Keratinocyte (primary cell): ENCODE results near the gene PLAAT4. TPM values are rescaled to one million over a fixed set of nuclear protein-coding genes. Genes with fewer than 3 reads are reported as not detected.
"Not testable (repeated sequence)": the region's sequence is repeated elsewhere in the genome, so short reads cannot be mapped to it uniquely, and the experiment has no call there.

Experiments used
- DNase-seq: peaks from one replicate; pipeline ENCODE4 v3.0.0-alpha.2; 2011; ENCODE audit warnings: low read depth, missing footprints, low spot score
- FAIRE-seq: peaks from 2 replicates; lab custom pipeline; 2011; peaks lifted over from hg19 to GRCh38; lab: Jason Lieb, UNC
- H2AFZ ChIP-seq: 2 replicates; pipeline ENCODE4 v1.6.0; 2012; ENCODE audit warnings: low read length, control low read depth, inconsistent platforms; ENCODE audit not compliant: control insufficient read depth
- H3K27ac ChIP-seq: 2 replicates; pipeline ENCODE4 v1.5.1; 2011; ENCODE audit warnings: low read length; ENCODE audit not compliant: control insufficient read depth, insufficient read depth
- H3K27me3 ChIP-seq: 3 replicates; pipeline ENCODE4 v1.6.0; 2011; ENCODE audit warnings: low read length; ENCODE audit not compliant: control insufficient read depth, insufficient read depth; ENCODE audit errors: extremely low read depth
- H3K36me3 ChIP-seq, 2 experiments: 2 replicates in 1 of 2; 3 replicates in 1 of 2; pipeline ENCODE4 v1.5.1; 2011; ENCODE audit warnings: low read length in 2 of 2, mild to moderate bottlenecking in 1 of 2; ENCODE audit not compliant: control insufficient read depth in 2 of 2, insufficient read depth in 2 of 2; ENCODE audit errors: extremely low read depth in 1 of 2
- H3K4me1 ChIP-seq: 3 replicates; pipeline ENCODE4 v1.5.1; 2011; ENCODE audit warnings: low read length; ENCODE audit not compliant: control insufficient read depth, insufficient read depth; ENCODE audit errors: extremely low read depth
- H3K4me2 ChIP-seq: 3 replicates; pipeline ENCODE4 v1.6.0; 2011; ENCODE audit warnings: low read depth, low read length; ENCODE audit not compliant: control insufficient read depth, insufficient read depth; ENCODE audit errors: extremely low read depth
- H3K4me3 ChIP-seq, 3 experiments: fragments of 200-600 bp in 1 of 3; sonication (generic) in 1 of 3; 2 replicates in 2 of 3; 3 replicates in 1 of 3; pipeline ENCODE4 v1.5.1; 2011 to 2016; ENCODE audit warnings: low read length in 3 of 3, mild to moderate bottlenecking in 3 of 3, control low read depth in 2 of 3, inconsistent platforms in 1 of 3, low read depth in 1 of 3, mixed read lengths in 1 of 3, mixed run types in 1 of 3, moderate library complexity in 1 of 3; ENCODE audit not compliant: control insufficient read depth in 2 of 3, insufficient read depth in 2 of 3; ENCODE audit errors: extremely low read depth in 1 of 3
- H3K79me2 ChIP-seq: 2 replicates; pipeline ENCODE4 v1.6.0; 2012; ENCODE audit warnings: low read length; ENCODE audit not compliant: control insufficient read depth, insufficient read depth
- H3K9ac ChIP-seq: 3 replicates; pipeline ENCODE4 v1.6.0; 2011; ENCODE audit warnings: low read length; ENCODE audit not compliant: control insufficient read depth, insufficient read depth; ENCODE audit errors: extremely low read depth
- H3K9me1 ChIP-seq: 3 replicates; pipeline ENCODE4 v1.6.0; 2011; ENCODE audit warnings: low read length; ENCODE audit not compliant: control insufficient read depth, insufficient read depth; ENCODE audit errors: extremely low read depth
- H3K9me3 ChIP-seq: 2 replicates; pipeline ENCODE4 v1.5.1; 2012; ENCODE audit warnings: low read depth, low read length; ENCODE audit not compliant: control insufficient read depth
- H4K20me1 ChIP-seq: 3 replicates; pipeline ENCODE4 v1.6.0; 2011; ENCODE audit warnings: low read length; ENCODE audit not compliant: control insufficient read depth, insufficient read depth; ENCODE audit errors: extremely low read depth
- EZH2 ChIP-seq: IDR thresholded peaks from one replicate; pipeline ENCODE4 v1.6.1; 2012; ENCODE audit warnings: inconsistent platforms, mild to moderate bottlenecking, low read length, moderate library complexity
- dilution Hi-C: fragments of 300-500 bp; cut with MboI; formaldehyde crosslinking; loops from one replicate; pipeline ENCODE4 v1.7.0; 2020; ENCODE audit warnings: low sequenced_read_pairs; ENCODE audit not compliant: extremely low pct_ligation_motif_present
- polyA plus RNA-seq, 5 experiments: library from polyadenylated mRNA; depleted of rRNA in 3 of 5; stranded (reverse) in 3 of 5; stranded (forward) in 1 of 5; unstranded in 1 of 5; fragments of >200 nt; gene quantifications; 1 replicate in 1 of 5; 2 replicates in 3 of 5; 3 replicates in 1 of 5; pipeline versions ENCODE4 v1.2.1 to v1.2.3, GENCODE V29; 2011 to 2012; ENCODE audit warnings: missing spikeins in 2 of 5, low read depth in 1 of 5, low replicate concordance in 1 of 5
- TF ChIP-seq, protein P1 (sequence below), 3 experiments: IDR thresholded peaks in 1 of 3; conservative IDR thresholded peaks in 1 of 3; optimal IDR thresholded peaks in 1 of 3; 2 replicates in 2 of 3; 3 replicates in 1 of 3; pipeline versions ENCODE3 to v1.5.1; 2011; ENCODE audit warnings: low read length in 3 of 3, mild to moderate bottlenecking in 3 of 3, moderate library complexity in 2 of 3, control low read depth in 1 of 3, inconsistent platforms in 1 of 3; ENCODE audit not compliant: insufficient read depth in 2 of 3; ENCODE audit errors: extremely low read depth in 1 of 3

The PLAAT4 gene
- polyA plus RNA-seq, 1 donor (not counting 4 experiments of a cell fraction or from before 2014, with no cell fraction given), result 2.0 TPM

DNA sequence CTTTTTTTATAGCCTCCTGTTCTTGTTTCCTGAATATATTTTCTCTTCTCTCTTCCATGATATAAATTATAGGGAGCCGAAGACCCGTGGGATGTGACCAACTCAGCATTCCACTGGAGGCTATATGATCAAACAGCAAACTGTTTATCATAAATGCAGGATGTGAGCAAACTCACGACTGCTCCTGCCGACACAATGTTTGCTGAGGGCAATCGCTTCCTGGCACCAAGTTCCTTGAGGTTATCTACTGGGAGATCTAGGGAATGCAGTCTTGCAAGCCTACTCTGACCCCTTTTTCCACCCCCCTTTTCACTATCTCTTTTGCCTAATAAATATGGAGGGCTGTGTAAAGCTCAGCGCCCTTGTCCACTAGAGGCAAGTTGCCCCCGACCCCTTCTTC is 13.5 kb upstream of the PLAAT4 start:
- FAIRE-seq (no peak), DNase-seq (no peak)
- Histone ChIP-seq H3K27me3 (no peaks in the 10 kb centered on the region), H3K36me3 (no peaks in the 10 kb centered on the region), H2AFZ (no peak overlapping the region), H3K4me3 (no peak overlapping the region), H3K9me1 (no peaks in the 10 kb centered on the region), H3K79me2 (no peaks in the 10 kb centered on the region), H3K9me3 (no peaks in the 10 kb centered on the region), H3K4me2 (no peak overlapping the region), H4K20me1 (no peaks in the 10 kb centered on the region), H3K4me1 (peaks cover 5% of the 10 kb centered on the region), H3K27ac (no peak overlapping the region), H3K9ac (no peak overlapping the region)
- dilution Hi-C loops, result no loop called here
- TF ChIP-seq EZH2, result no peak
- TF ChIP-seq, protein P1, sequence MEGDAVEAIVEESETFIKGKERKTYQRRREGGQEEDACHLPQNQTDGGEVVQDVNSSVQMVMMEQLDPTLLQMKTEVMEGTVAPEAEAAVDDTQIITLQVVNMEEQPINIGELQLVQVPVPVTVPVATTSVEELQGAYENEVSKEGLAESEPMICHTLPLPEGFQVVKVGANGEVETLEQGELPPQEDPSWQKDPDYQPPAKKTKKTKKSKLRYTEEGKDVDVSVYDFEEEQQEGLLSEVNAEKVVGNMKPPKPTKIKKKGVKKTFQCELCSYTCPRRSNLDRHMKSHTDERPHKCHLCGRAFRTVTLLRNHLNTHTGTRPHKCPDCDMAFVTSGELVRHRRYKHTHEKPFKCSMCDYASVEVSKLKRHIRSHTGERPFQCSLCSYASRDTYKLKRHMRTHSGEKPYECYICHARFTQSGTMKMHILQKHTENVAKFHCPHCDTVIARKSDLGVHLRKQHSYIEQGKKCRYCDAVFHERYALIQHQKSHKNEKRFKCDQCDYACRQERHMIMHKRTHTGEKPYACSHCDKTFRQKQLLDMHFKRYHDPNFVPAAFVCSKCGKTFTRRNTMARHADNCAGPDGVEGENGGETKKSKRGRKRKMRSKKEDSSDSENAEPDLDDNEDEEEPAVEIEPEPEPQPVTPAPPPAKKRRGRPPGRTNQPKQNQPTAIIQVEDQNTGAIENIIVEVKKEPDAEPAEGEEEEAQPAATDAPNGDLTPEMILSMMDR (optimal IDR thresholded peaks at IDR 0.05 in 1 of 3, IDR thresholded peaks at IDR 0.05 in 1 of 3, conservative IDR thresholded peaks at IDR 0.05 in 1 of 3; ENCODE audit: extremely low read depth in 1 of 3, insufficient read depth in 2 of 3, low read length in 3 of 3), result no peak

DNA sequence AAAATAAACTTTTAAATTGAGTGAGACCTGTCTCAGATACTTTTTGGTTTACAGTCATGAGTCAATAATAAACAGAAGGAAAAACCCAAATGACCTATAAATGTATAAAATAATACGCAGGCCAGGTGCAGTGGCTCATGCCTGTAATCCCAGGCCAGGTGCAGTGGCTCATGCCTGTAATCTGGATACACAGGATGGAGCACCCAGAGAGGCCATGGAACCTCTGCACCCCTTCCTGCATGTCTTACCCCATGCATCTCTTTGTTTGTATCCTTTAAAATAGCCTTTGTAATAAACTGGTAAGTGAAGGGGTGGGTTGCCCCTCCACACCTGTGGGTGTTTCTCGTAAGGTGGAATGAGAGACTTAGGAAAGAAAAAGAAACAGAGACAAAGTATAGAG is 8.9 kb upstream of the PLAAT4 start:
- H3K9ac ChIP-seq, result no peak overlapping the region
- DNase-seq (no peak), FAIRE-seq (no peak)
- dilution Hi-C loops, result no loop called here
- no peaks in the 10 kb centered on the region for H3K9me3 ChIP-seq
- H3K4me3 ChIP-seq, result no peak overlapping the region
- no peaks in the 10 kb centered on the region for H3K79me2 ChIP-seq
- H3K4me1 ChIP-seq, result peaks cover 19% of the 10 kb centered on the region
- H2AFZ ChIP-seq, result no peak overlapping the region
- no peaks in the 10 kb centered on the region for H3K36me3 ChIP-seq
- TF ChIP-seq, protein P1 (optimal IDR thresholded peaks at IDR 0.05 in 1 of 3, IDR thresholded peaks at IDR 0.05 in 1 of 3, conservative IDR thresholded peaks at IDR 0.05 in 1 of 3; ENCODE audit: extremely low read depth in 1 of 3, insufficient read depth in 2 of 3, low read length in 3 of 3), result no peak
- TF ChIP-seq EZH2, result no peak
- H3K4me2 ChIP-seq, result no peak overlapping the region
- H3K27ac ChIP-seq, result no peak overlapping the region
- H3K27me3 ChIP-seq, result no peaks in the 10 kb centered on the region
- no peaks in the 10 kb centered on the region for H4K20me1 ChIP-seq
- no peaks in the 10 kb centered on the region for H3K9me1 ChIP-seq

DNA sequence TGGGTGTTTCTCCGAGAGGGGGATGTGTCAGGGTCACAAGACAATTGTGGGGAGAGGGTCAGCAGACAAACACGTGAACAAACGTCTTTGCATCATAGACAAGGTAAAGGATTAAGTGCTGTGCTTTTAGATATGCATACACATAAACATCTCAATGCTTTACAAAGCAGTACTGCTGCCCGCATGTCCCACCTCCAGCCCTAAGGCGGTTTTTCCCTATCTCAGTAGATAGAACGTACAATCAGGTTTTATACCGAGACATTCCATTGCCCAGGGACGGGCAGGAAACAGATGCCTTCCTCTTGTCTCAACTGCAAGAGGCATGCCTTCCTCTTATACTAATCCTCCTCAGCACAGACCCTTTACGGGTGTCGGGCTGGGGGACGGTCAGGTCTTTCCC is 8.5 kb upstream of the PLAAT4 start:
- H3K27me3 ChIP-seq, H3K36me3 ChIP-seq, H3K9ac ChIP-seq, H3K9me1 ChIP-seq, H3K27ac ChIP-seq, H3K9me3 ChIP-seq, H3K4me3 ChIP-seq, DNase-seq, H2AFZ ChIP-seq, H3K4me2 ChIP-seq, dilution Hi-C loops, FAIRE-seq, H4K20me1 ChIP-seq, H3K79me2 ChIP-seq: not testable (repeated sequence)
- H3K4me1 ChIP-seq, result peaks cover 19% of the 10 kb centered on the region

DNA sequence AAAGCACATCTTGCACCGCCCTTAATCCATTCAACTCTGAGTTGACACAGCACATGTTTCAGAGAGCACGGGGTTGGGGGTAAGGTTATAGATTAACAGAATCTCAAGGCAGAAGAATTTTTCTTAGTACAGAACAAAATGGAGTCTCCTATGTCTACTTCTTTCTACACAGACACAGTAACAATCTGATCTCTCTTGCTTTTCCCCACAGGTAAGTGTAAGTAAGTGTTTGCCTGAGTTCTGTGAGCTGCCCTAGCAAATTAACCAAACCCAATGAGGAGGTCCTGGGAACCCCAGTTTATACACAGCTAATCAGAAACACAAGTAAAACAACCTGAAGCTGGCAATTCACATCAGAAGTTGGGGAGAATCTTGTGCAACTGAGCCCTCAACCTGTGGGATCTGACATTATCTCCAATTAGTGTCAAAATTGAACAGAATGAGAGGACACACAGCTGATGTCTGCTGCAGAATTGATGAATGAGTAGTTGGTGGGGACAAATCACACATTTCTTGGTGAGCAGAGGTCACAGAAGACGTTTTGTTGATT is 7.8 kb upstream of the PLAAT4 start:
- dilution Hi-C loops, result not testable (repeated sequence)

More for the DNA sequence above, 7.8 kb upstream of the PLAAT4 start:
- H3K9me3 ChIP-seq, H3K4me2 ChIP-seq, H3K9me1 ChIP-seq, H4K20me1 ChIP-seq, H3K79me2 ChIP-seq, H3K4me3 ChIP-seq, H2AFZ ChIP-seq, H3K9ac ChIP-seq, H3K36me3 ChIP-seq, H3K27me3 ChIP-seq, DNase-seq, FAIRE-seq: not testable (repeated sequence)
- peak overlapping the region; percentile 46 for H3K27ac ChIP-seq
- H3K4me1 ChIP-seq, result peaks cover 19% of the 10 kb centered on the region
